Endothelial cell (in vitro differentiated cells): ENCODE results near the gene HEBP2. TPM values are rescaled to one million over a fixed set of nuclear protein-coding genes. Genes with fewer than 3 reads are reported as not detected.

Source experiments
- DNase-seq: peaks from one replicate; pipeline ENCODE4 v3.0.0; 2021; ENCODE audit warnings: low spot score
- H3K27ac Mint-ChIP-seq: one replicate; pipeline ENCODE4 v1.8.0; 2021; ENCODE audit warnings: mixed read lengths, inconsistent platforms; ENCODE audit not compliant: unreplicated experiment
- H3K27me3 Mint-ChIP-seq: one replicate; pipeline ENCODE4 v1.8.0; 2021; ENCODE audit warnings: mild to moderate bottlenecking, moderate library complexity, mixed read lengths, inconsistent platforms; ENCODE audit not compliant: unreplicated experiment
- H3K36me3 Mint-ChIP-seq: one replicate; pipeline ENCODE4 v1.8.0; 2021; ENCODE audit warnings: mild to moderate bottlenecking, low read depth, mixed read lengths, inconsistent platforms; ENCODE audit not compliant: unreplicated experiment
- H3K4me1 Mint-ChIP-seq: one replicate; pipeline ENCODE4 v1.8.0; 2021; ENCODE audit warnings: mild to moderate bottlenecking, mixed read lengths, inconsistent platforms; ENCODE audit not compliant: unreplicated experiment
- H3K4me3 Mint-ChIP-seq: one replicate; pipeline ENCODE4 v1.8.0; 2021; ENCODE audit warnings: mild to moderate bottlenecking, mixed read lengths, inconsistent platforms; ENCODE audit not compliant: unreplicated experiment
- H3K9me3 Mint-ChIP-seq: one replicate; pipeline ENCODE4 v1.8.0; 2021; ENCODE audit warnings: mixed read lengths, inconsistent platforms; ENCODE audit not compliant: unreplicated experiment
- total RNA-seq: library from RNA; stranded (reverse); fragmentation: NEBNext Ultra II Directional; extraction: Animal tissue kit (Norgen Biotek cat#: 25700); gene quantifications from one replicate; pipeline ENCODE4 v1.2.1, GENCODE V29; 2021; ENCODE audit not compliant: unreplicated experiment
- TF ChIP-seq, protein P1 (sequence below): fragments of 200-600 bp; sonication (generic); IDR thresholded peaks from one replicate; pipeline ENCODE4 v1.5.0; 2021; ENCODE audit warnings: antibody characterized with exemption; ENCODE audit not compliant: unreplicated experiment

Gene HEBP2
- total RNA-seq, 1 donor from 2014 or later, result 30.1 TPM

DNA sequence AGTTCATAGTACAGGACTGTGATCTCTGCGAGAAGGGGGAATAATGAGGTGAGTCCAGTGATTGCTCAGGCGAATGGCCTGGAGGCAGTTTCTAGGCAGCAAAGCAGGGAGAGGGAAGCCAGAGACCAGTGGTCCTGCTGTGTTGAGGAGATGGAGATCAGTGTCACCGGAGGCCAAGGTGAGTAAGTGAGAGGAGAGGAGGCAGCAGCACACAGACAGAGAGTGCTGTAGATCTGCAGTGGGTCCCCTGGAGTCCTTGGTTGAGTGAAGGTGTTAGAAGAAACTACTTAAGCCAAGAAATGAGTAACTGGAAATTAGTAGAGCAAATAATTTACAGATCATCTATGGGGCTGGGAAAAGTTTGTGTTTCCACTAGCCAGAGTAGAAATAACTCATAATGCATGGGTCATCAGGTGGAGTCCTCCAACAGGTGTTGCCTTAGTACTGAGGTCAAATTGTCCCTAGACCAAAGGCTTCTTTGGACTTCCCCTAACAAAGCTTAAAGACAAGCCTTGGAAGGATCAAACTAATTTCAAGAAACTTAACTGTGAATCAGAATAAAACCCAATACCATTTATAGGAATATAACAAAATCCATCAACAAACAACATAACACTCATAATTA, 13.6 kb downstream of the HEBP2 start:
- H3K9me3 Mint-ChIP-seq, result no peaks in the 10 kb centered on the region
- no peaks in the 10 kb centered on the region for H3K4me1 Mint-ChIP-seq
- DNase-seq, result no peak
- H3K4me3 Mint-ChIP-seq, result peak overlapping the region; percentile 4
- no peak overlapping the region for H3K27ac Mint-ChIP-seq
- H3K36me3 Mint-ChIP-seq, result peaks cover 24% of the 10 kb centered on the region
- TF ChIP-seq, protein P1, sequence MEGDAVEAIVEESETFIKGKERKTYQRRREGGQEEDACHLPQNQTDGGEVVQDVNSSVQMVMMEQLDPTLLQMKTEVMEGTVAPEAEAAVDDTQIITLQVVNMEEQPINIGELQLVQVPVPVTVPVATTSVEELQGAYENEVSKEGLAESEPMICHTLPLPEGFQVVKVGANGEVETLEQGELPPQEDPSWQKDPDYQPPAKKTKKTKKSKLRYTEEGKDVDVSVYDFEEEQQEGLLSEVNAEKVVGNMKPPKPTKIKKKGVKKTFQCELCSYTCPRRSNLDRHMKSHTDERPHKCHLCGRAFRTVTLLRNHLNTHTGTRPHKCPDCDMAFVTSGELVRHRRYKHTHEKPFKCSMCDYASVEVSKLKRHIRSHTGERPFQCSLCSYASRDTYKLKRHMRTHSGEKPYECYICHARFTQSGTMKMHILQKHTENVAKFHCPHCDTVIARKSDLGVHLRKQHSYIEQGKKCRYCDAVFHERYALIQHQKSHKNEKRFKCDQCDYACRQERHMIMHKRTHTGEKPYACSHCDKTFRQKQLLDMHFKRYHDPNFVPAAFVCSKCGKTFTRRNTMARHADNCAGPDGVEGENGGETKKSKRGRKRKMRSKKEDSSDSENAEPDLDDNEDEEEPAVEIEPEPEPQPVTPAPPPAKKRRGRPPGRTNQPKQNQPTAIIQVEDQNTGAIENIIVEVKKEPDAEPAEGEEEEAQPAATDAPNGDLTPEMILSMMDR, result no peak
- H3K27me3 Mint-ChIP-seq, result peaks cover 12% of the 10 kb centered on the region

DNA sequence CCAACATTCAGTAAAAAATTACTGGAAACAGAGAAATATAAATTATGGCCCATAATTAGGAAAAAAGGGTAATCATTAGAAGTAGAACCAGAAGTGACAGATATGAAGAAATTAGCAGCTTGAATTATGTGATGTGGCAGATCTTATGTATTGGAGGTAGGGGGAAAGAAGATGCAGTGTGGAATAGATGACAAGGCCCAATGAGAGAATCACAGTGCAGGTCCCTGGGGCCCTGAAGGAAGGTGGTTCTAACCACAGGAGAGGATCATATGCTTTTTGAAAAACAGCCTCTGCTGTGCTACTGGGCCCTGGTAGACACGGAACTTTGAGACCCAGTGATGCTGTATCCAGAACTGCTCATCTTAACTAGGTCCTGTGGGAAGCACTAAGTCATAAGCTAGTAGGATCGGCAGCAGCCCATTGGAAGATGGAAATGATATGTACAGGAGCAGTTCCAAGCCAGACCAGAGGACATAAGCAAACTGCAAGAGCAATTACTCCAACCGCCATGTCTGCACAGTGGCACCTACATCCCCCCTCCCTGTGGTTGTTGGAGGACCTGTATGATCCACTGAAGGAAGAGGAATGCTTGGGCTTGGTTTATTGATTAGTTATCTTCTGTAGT, 14.2 kb downstream of the HEBP2 start:
- H3K4me1 Mint-ChIP-seq, result peaks cover 3% of the 10 kb centered on the region
- H3K4me3 Mint-ChIP-seq, result peak overlapping the region; percentile 4
- peak overlapping the region; percentile 5 for H3K27ac Mint-ChIP-seq
- TF ChIP-seq, protein P1, result no peak
- H3K9me3 Mint-ChIP-seq, result no peaks in the 10 kb centered on the region
- peaks cover 24% of the 10 kb centered on the region for H3K36me3 Mint-ChIP-seq
- DNase-seq, result no peak
- peaks cover 14% of the 10 kb centered on the region for H3K27me3 Mint-ChIP-seq

DNA sequence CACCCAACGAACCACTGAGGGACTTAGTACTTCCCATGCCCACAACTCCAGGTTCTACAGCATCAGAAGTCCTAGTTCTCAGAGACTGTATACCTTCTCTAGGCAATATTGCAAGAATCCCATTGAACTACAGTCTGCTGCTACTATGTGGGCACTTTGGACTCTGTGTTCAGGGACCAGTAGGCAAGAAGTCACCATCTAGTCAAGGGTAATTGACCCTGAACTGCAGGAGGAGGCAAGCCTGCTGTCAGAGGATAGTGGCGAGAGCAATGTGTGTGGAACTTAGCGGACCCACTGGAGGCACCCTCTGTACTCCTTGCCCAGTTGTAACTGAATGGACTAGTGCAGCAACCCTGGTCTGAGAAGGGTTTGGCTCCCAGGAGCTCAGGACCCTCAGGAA, 15.7 kb downstream of the HEBP2 start:
- H3K27ac Mint-ChIP-seq, result no peak overlapping the region
- H3K27me3 Mint-ChIP-seq, result peaks cover 15% of the 10 kb centered on the region
- no peak for DNase-seq
- H3K4me1 Mint-ChIP-seq, result peaks cover 6% of the 10 kb centered on the region
- H3K4me3 Mint-ChIP-seq, result no peak overlapping the region
- H3K36me3 Mint-ChIP-seq, result peaks cover 27% of the 10 kb centered on the region
- no peaks in the 10 kb centered on the region for H3K9me3 Mint-ChIP-seq
- TF ChIP-seq, protein P1, result no peak

DNA sequence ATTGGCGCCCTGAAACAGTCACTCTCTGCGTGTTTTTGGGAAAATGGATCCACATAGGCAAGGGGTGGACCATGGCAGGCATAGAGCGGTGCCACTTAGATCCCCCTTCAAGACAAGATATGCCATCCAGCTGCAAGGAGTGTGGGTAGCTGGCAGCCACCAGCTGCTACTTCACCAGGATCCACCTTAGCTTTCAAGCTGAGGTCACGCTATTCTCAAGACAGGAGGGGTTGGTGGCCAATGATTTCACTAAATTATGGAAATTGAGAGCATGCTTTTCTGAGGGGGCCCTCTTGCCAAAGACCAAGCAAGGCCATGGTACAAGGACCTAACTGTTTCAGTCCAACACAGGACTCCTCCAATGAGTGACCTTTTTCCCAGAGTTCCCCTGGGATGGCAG, 16.3 kb downstream of the HEBP2 start:
- H3K4me3 Mint-ChIP-seq, result no peak overlapping the region
- TF ChIP-seq, protein P1, result no peak
- peaks cover 6% of the 10 kb centered on the region for H3K4me1 Mint-ChIP-seq
- peaks cover 26% of the 10 kb centered on the region for H3K36me3 Mint-ChIP-seq
- no peak for DNase-seq
- H3K9me3 Mint-ChIP-seq, result no peaks in the 10 kb centered on the region
- peaks cover 12% of the 10 kb centered on the region for H3K27me3 Mint-ChIP-seq
- H3K27ac Mint-ChIP-seq, result no peak overlapping the region

DNA sequence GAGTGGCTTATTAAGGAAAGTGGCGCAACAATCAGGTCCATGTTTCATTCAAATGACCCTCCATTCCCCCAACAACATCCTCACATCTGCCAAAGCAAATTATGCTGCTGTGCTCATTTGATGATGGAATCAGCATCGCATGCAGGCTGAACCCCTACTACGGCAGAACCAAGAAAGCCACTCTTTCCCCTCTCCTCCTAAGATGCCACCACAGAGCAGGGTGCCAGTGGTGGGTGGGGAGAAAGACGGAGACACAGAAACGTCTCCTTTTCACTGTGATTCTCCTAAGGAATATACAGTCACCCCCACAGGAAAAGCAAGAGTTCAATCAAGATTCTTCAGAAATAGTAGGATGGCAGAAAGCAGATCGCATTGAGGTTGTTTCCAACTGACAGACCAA, 17.1 kb downstream of the HEBP2 start:
- TF ChIP-seq, protein P1, result no peak
- Mint-ChIP-seq H3K4me1 (peaks cover 6% of the 10 kb centered on the region), H3K4me3 (no peak overlapping the region), H3K36me3 (peaks cover 28% of the 10 kb centered on the region), H3K9me3 (no peaks in the 10 kb centered on the region), H3K27ac (no peak overlapping the region), H3K27me3 (peaks cover 12% of the 10 kb centered on the region)
- DNase-seq, result no peak
